ES-I3 (cell line): Measurements from ENCODE around the gene BAIAP2L2.
"Not testable (repeated sequence)": the region's sequence is repeated elsewhere in the genome, so short reads cannot be mapped to it uniquely, and the experiment has no call there.

Experiments
- H3K36me3 ChIP-seq: 2 replicates; pipeline ENCODE4 v1.6.1; 2013; ENCODE audit warnings: mild to moderate bottlenecking, low read length, control low read depth, moderate library complexity; ENCODE audit not compliant: insufficient read depth
- H3K4me1 ChIP-seq: 2 replicates; pipeline ENCODE4 v1.6.1; 2013; ENCODE audit warnings: mild to moderate bottlenecking, control low read depth, low read length; ENCODE audit not compliant: insufficient read depth
- H3K9ac ChIP-seq: 2 replicates; pipeline ENCODE4 v1.6.1; 2013; ENCODE audit warnings: low read depth, mild to moderate bottlenecking, low read length, moderate library complexity
- H3K9me3 ChIP-seq: 2 replicates; pipeline ENCODE4 v1.6.1; 2013; ENCODE audit warnings: mild to moderate bottlenecking, low read length, moderate library complexity; ENCODE audit not compliant: control insufficient read depth, insufficient read depth

Gene BAIAP2L2

GRCh38 chr22:38110008-38110862, at the start of gene BAIAP2L2:
Gene BAIAP2L2 (minus strand): TSS chr22:38110684. CDS start chr22:38110525, 159 bp downstream.
- Histone ChIP-seq H3K9me3 (no peaks in the 10 kb centered on the region), H3K9ac (no peak within 1 kb of the TSS), H3K4me1 (peaks cover 8% of the 10 kb centered on the region; the same call in 1 of the 2 replicates), H3K36me3 (no peaks in the 10 kb centered on the region)

- Histone ChIP-seq H3K4me1 (peaks cover 8% of the 10 kb centered on the region), H3K36me3 (no peaks in the 10 kb centered on the region), H3K9me3 (no peaks in the 10 kb centered on the region), H3K9ac (no peak overlapping the region)
These were observed 45.2 kb upstream of the BAIAP2L2 start for GRCh38 chr22:38155703-38156102.

GRCh38 chr22:38154563-38154915, 44.1 kb upstream of the BAIAP2L2 start:
- not testable (repeated sequence) for H3K9ac ChIP-seq, H3K36me3 ChIP-seq, H3K9me3 ChIP-seq, H3K4me1 ChIP-seq

- H3K4me1 ChIP-seq: peaks cover 8% of the 10 kb centered on the region
These were observed 43.5 kb upstream of the BAIAP2L2 start for GRCh38 chr22:38153821-38154562.

GRCh38 chr22:38151126-38151500, 40.6 kb upstream of the BAIAP2L2 start:
- Histone ChIP-seq H3K9ac (no peak overlapping the region), H3K36me3 (no peaks in the 10 kb centered on the region), H3K9me3 (no peaks in the 10 kb centered on the region), H3K4me1 (peaks cover 15% of the 10 kb centered on the region)

More at GRCh38 chr22:38153821-38154562, 43.5 kb upstream of the BAIAP2L2 start:
- Histone ChIP-seq H3K9ac (no peak overlapping the region), H3K9me3 (no peaks in the 10 kb centered on the region), H3K36me3 (no peaks in the 10 kb centered on the region)

GRCh38 chr22:38148245-38148644, 37.8 kb upstream of the BAIAP2L2 start:
- Histone ChIP-seq H3K4me1 (peaks cover 12% of the 10 kb centered on the region; the same call in 1 of the 2 replicates), H3K9me3 (no peaks in the 10 kb centered on the region), H3K36me3 (no peaks in the 10 kb centered on the region), H3K9ac (no peak overlapping the region)

- peaks cover 12% of the 10 kb centered on the region; the same call in 1 of the 2 replicates for H3K4me1 ChIP-seq
- H3K9me3 ChIP-seq, H3K9ac ChIP-seq, H3K36me3 ChIP-seq: not testable (repeated sequence)
These were observed 35.7 kb upstream of the BAIAP2L2 start for GRCh38 chr22:38146166-38146565.

- Histone ChIP-seq H3K9me3 (no peaks in the 10 kb centered on the region), H3K36me3 (no peaks in the 10 kb centered on the region), H3K9ac (no peak overlapping the region), H3K4me1 (peaks cover 12% of the 10 kb centered on the region; the same call in 1 of the 2 replicates)
These were observed 33.5 kb upstream of the BAIAP2L2 start for GRCh38 chr22:38144025-38144405.

GRCh38 chr22:38142606-38143005, 32.1 kb upstream of the BAIAP2L2 start:
- H3K4me1 ChIP-seq: peaks cover 5% of the 10 kb centered on the region; the same call in 1 of the 2 replicates
- no peak overlapping the region for H3K9ac ChIP-seq
- H3K9me3 ChIP-seq: no peaks in the 10 kb centered on the region
- no peaks in the 10 kb centered on the region for H3K36me3 ChIP-seq

- Histone ChIP-seq H3K9ac (no peak overlapping the region), H3K9me3 (no peaks in the 10 kb centered on the region), H3K36me3 (no peaks in the 10 kb centered on the region), H3K4me1 (peaks cover 4% of the 10 kb centered on the region; the same call in 1 of the 2 replicates)
These were observed 30.9 kb upstream of the BAIAP2L2 start for GRCh38 chr22:38141217-38141973.

GRCh38 chr22:38139901-38140300, 29.4 kb upstream of the BAIAP2L2 start:
- Histone ChIP-seq H3K4me1 (no peaks in the 10 kb centered on the region; the same call in 1 of the 2 replicates), H3K9me3 (no peaks in the 10 kb centered on the region), H3K36me3 (no peaks in the 10 kb centered on the region), H3K9ac (no peak overlapping the region)

GRCh38 chr22:38138961-38139360, 28.5 kb upstream of the BAIAP2L2 start:
- Histone ChIP-seq H3K36me3 (no peaks in the 10 kb centered on the region), H3K9me3 (no peaks in the 10 kb centered on the region), H3K9ac (no peak overlapping the region), H3K4me1 (no peaks in the 10 kb centered on the region)

GRCh38 chr22:38137876-38138687, 27.6 kb upstream of the BAIAP2L2 start:
- H3K9me3 ChIP-seq: no peaks in the 10 kb centered on the region
- H3K9ac ChIP-seq: no peak overlapping the region
- no peaks in the 10 kb centered on the region for H3K4me1 ChIP-seq
- no peaks in the 10 kb centered on the region for H3K36me3 ChIP-seq

GRCh38 chr22:38136607-38137006, 26.1 kb upstream of the BAIAP2L2 start:
- no peak overlapping the region for H3K9ac ChIP-seq
- H3K9me3 ChIP-seq: no peaks in the 10 kb centered on the region
- H3K4me1 ChIP-seq: no peaks in the 10 kb centered on the region
- H3K36me3 ChIP-seq: no peaks in the 10 kb centered on the region
